Neural cell (in vitro differentiated cells): Measurements from ENCODE around the gene MUC21.

ENCODE experiments used
- CTCF ChIP-seq: fragments of 450-650 bp; IDR thresholded peaks from 2 replicates; pipeline ENCODE4 v1.5.1; 2014; ENCODE audit warnings: antibody characterized with exemption, mild to moderate bottlenecking, moderate library complexity; ENCODE audit not compliant: poor library complexity, severe bottlenecking
- EP300 ChIP-seq: fragments of 450-650 bp; conservative IDR thresholded peaks from 2 replicates; pipeline ENCODE4 v1.6.1; 2014; ENCODE audit warnings: antibody characterized with exemption, mild to moderate bottlenecking, moderate library complexity; ENCODE audit not compliant: poor library complexity, severe bottlenecking
- EZH2 ChIP-seq: fragments of 200-600, 300-800 bp; shearing (Covaris generic), sonication (generic); IDR thresholded peaks from 2 replicates; pipeline ENCODE4 v1.6.1; 2014; ENCODE audit warnings: antibody characterized with exemption, low read length, borderline replicate concordance, mild to moderate bottlenecking; ENCODE audit not compliant: insufficient read depth, poor library complexity, severe bottlenecking
- POLR2AphosphoS5 ChIP-seq: IDR thresholded peaks from 2 replicates; pipeline ENCODE4 v1.6.1; 2012
- RAD21 ChIP-seq: fragments of 450-650 bp; conservative IDR thresholded peaks from 2 replicates; pipeline ENCODE4 v1.6.1; 2014; ENCODE audit warnings: antibody characterized with exemption, mild to moderate bottlenecking, moderate library complexity
- SMC3 ChIP-seq: fragments of 450-650 bp; conservative IDR thresholded peaks from 2 replicates; pipeline ENCODE4 v1.6.1; 2014; ENCODE audit warnings: antibody characterized with exemption, mild to moderate bottlenecking, moderate library complexity; ENCODE audit not compliant: poor library complexity
- TAF1 ChIP-seq: IDR thresholded peaks from 2 replicates; pipeline ENCODE4 v1.6.1; 2012; ENCODE audit warnings: low read depth

- TF ChIP-seq POLR2AphosphoS5 (no peak), CTCF (no peak), EP300 (no peak), EZH2 (no peak), TAF1 (no peak), RAD21 (no peak), SMC3 (no peak)
These were observed 21.9 kb downstream of the MUC21 start for GRCh38 chr6:31005249-31006020.
